ENCODE data around the gene AUTS2. TPM values are rescaled to one million over a fixed set of nuclear protein-coding genes. Genes with fewer than 3 reads are reported as not detected.

AUTS2 gene
- total and polyA plus RNA-seq, 2 of the 8 experiments (the other 6 are each of a cell fraction or from before 2014, with no cell fraction given) = 25.9 to 101 TPM

DNA sequence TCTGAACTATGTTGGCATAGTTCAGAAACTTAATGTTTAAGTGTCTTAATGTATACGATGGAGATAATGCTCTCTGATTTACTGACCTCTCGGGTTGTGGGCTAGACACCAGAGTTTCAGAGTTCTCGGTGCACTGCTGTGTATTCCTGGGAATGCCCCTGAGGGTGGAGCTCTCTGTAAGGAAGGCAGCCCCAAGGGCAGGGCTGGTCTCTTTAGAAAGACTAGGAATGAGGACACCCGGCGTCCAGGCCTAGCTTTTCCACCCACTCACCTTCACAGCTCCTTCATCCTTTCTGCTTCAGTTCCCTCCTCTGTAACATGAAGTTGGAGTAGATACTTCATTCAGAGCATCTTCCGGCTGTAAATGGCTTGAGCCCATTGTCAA, 997.1 kb downstream of the AUTS2 start:
- no peak overlapping the region for H4K5ac ChIP-seq (ENCODE audit: insufficient read length, low read depth, low read length)
- no peaks in the 10 kb centered on the region for H3K79me2 ChIP-seq (ENCODE audit: control insufficient read depth in 1 of 2, insufficient read depth in 2 of 2, low read length in 2 of 2)
- H2BK12ac ChIP-seq (ENCODE audit: low read depth, low read length) = no peak overlapping the region
- no peaks in the 10 kb centered on the region for H4K20me1 ChIP-seq (replicated peaks in 1 of 2; ENCODE audit: control insufficient read depth in 1 of 2, insufficient read depth in 2 of 2, low read length in 2 of 2)
- H3K4me1 ChIP-seq (replicated peaks in 1 of 4; ENCODE audit: control insufficient read depth in 3 of 4, insufficient read depth in 4 of 4, low read length in 3 of 4) = peaks cover 3 to 9% (median 6%) of the 10 kb centered on the region in 4 experiments; a peak in 6 of 7 replicates
- 49% methylated on average over 6 of the region's 6 CpGs; no CpG with 5 or more reads in 1 of the 2 experiments for WGBS, 2 experiments (ENCODE audit: extremely low coverage in 1 of 2, insufficient coverage in 1 of 2, insufficient read length in 1 of 2, insufficient replicate concordance in 2 of 2, low coverage in 1 of 2, low lambda C conversion rate in 2 of 2, missing lambda C conversion rate in 1 of 2)
- no peak overlapping the region for H3K27ac ChIP-seq (ENCODE audit: low read depth, low read length)
- no peak overlapping the region for H2BK5ac ChIP-seq (ENCODE audit: low read depth, low read length)
- H3K4me2 ChIP-seq (ENCODE audit: insufficient read depth in 1 of 2, low read depth in 2 of 2, low read length in 2 of 2) = peak overlapping the region; percentile 85 to 99
- H3K14ac ChIP-seq (ENCODE audit: insufficient read length) = no peak overlapping the region
- no peak overlapping the region for H2BK20ac ChIP-seq (ENCODE audit: low read length)
- H3K36me3 ChIP-seq (ENCODE audit: control insufficient read depth in 2 of 4, insufficient read depth in 4 of 4, low read length in 3 of 4) = no peaks in the 10 kb centered on the region
- ChIA-PET POLR2A (ENCODE audit: partially characterized antibody) (interaction anchor here (0.8 to 1.2 kb wide), 6 partner anchors 12 to 106 kb away, joined by 3 to 4 read pairs (median 4); no protein-coding TSS in a partner anchor), CTCF (ENCODE audit: partially characterized antibody) (interaction anchor here (0.5 to 3.7 kb wide), 13 partner anchors 10 to 179 kb away, joined by 3 to 13 read pairs (median 3); no protein-coding TSS in a partner anchor)
- H3K4ac ChIP-seq (replicated peaks; ENCODE audit: insufficient read length, low read depth, low read length) = no peak overlapping the region
- H4K8ac ChIP-seq (ENCODE audit: extremely low read depth, insufficient read depth, low read length) = no peak overlapping the region
- no peak overlapping the region for H3K9ac ChIP-seq (replicated peaks in 1 of 4; ENCODE audit: extremely low read depth in 1 of 4, low read depth in 3 of 4, low read length in 3 of 4)
- peak overlapping the region; percentile 6 for H2AFZ ChIP-seq (ENCODE audit: low read length)
- no peak overlapping the region; the same call in 1 of the 2 replicates for H3K18ac ChIP-seq (ENCODE audit: extremely low read depth, low read length)
- no peaks in the 10 kb centered on the region; a peak in 1 of 4 replicates for H3K9me3 ChIP-seq (ENCODE audit: insufficient read depth in 2 of 2, low read depth in 1 of 2, low read length in 1 of 2)
- no peaks in the 10 kb centered on the region for H3K79me1 ChIP-seq (ENCODE audit: low read depth, low read length)
- H2BK120ac ChIP-seq (replicated peaks; ENCODE audit: low read depth, low read length) = no peak overlapping the region
- H3K23ac ChIP-seq (ENCODE audit: insufficient read length) = no peak overlapping the region
- H3K27me3 ChIP-seq (replicated peaks in 1 of 4; ENCODE audit: control insufficient read depth in 3 of 4, extremely low read depth in 1 of 4, insufficient read depth in 3 of 4, low read length in 3 of 4) = peaks cover 11 to 51% (median 41%) of the 10 kb centered on the region in 4 experiments
- H2AK5ac ChIP-seq (ENCODE audit: low read depth, low read length) = no peak overlapping the region
- peak; percentile 19 for FAIRE-seq
- no peak for DNase-seq (ENCODE audit: low read depth in 1 of 2, low spot score in 2 of 2)
- TF ChIP-seq KDM1A (IDR thresholded peaks at IDR 0.05; ENCODE audit: borderline replicate concordance, low read length) (no peak), RAD21 (IDR thresholded peaks at IDR 0.05 in 1 of 2, conservative IDR thresholded peaks at IDR 0.05 in 1 of 2; ENCODE audit: low read depth in 2 of 2, low read length in 2 of 2) (peak in 1 of 2 experiments; percentile 16; a peak in 1 of 4 replicates), TCF12 (IDR thresholded peaks at IDR 0.05; ENCODE audit: low read depth, low read length) (no peak)
- H3K23me2 ChIP-seq (ENCODE audit: low read depth, low read length) = peaks cover 10% of the 10 kb centered on the region
- H4K91ac ChIP-seq (replicated peaks; ENCODE audit: insufficient read length, low read length) = no peak overlapping the region
- peak overlapping the region; percentile 59 to 74 (median 64) for H3K4me3 ChIP-seq (ENCODE audit: extremely low read depth in 1 of 4, insufficient read depth in 2 of 4, low read depth in 3 of 4, low read length in 4 of 4)
- no peak overlapping the region for H3K56ac ChIP-seq (replicated peaks; ENCODE audit: insufficient read length, low read depth, low read length)
- no peak overlapping the region for H2BK15ac ChIP-seq (ENCODE audit: low read length)
